K562 (cell line): ENCODE measurements around the gene SLC39A13. TPM values are rescaled to one million over a fixed set of nuclear protein-coding genes. Genes with fewer than 3 reads are reported as not detected.

Experiments used
- ATAC-seq: fragments of 200-7000 bp; cut with Tn5 transposase; 3 replicates; pipeline ENCODE4 v1.9.1; 2020; ENCODE audit warnings: moderate library complexity
- BruUV-seq: library from RNA; stranded (reverse); fragments of 400-500 nt; replicated peaks from 2 replicates; lab custom pipeline; 2021; lab: Mats Ljungman, UMichigan
- CTCF ChIA-PET: fragments of 300-600 bp; formaldehyde crosslinking; extraction: SDS; loops from one replicate; lab custom pipeline; 2021; ENCODE audit warnings: low intra/inter-chr PET ratio; lab: Yijun Ruan, JAX
- POLR2A ChIA-PET: fragments of 300-600, 350-650 bp; sonication (Branson Sonifier 250); formaldehyde crosslinking; extraction: SDS; loops from one replicate; lab custom pipeline; 2021; ENCODE audit warnings: antibody characterized with exemption, inconsistent platforms; lab: Yijun Ruan, JAX
- DNase-seq, 4 experiments: peaks; one replicate each; pipeline versions ENCODE4 v3.0.0 to v3.0.0-alpha.2; 2011 to 2018; ENCODE audit warnings: low spot score in 3 of 4, mixed read lengths in 3 of 4; ENCODE audit errors: extremely low read depth in 1 of 4
- FAIRE-seq: peaks from 2 replicates; lab custom pipeline; 2011; peaks lifted over from hg19 to GRCh38; lab: Jason Lieb, UNC
- H2AFZ ChIP-seq: 2 replicates; pipeline ENCODE4 v1.6.0; 2011; ENCODE audit warnings: low read depth, low read length, control low read depth, inconsistent platforms
- H3K27ac ChIP-seq: fragments of 200-600 bp; 3 replicates; pipeline ENCODE4 v1.8.0; 2011; ENCODE audit warnings: low read depth, mild to moderate bottlenecking, control low read depth, inconsistent platforms, low read length, moderate library complexity, mixed read lengths; ENCODE audit errors: extremely low read depth
- H3K27me3 ChIP-seq, 2 experiments: fragments of 300-600 bp in 1 of 2; 2 replicates in 1 of 2; 3 replicates in 1 of 2; pipeline versions ENCODE4 v1.6.0 to v1.8.0; 2011; ENCODE audit warnings: inconsistent platforms in 2 of 2, low read length in 2 of 2, mild to moderate bottlenecking in 1 of 2, mixed read lengths in 1 of 2, moderate library complexity in 1 of 2; ENCODE audit not compliant: control insufficient read depth in 2 of 2, insufficient read depth in 2 of 2
- H3K36me3 ChIP-seq: fragments of 300-600 bp; 3 replicates; pipeline ENCODE4 v1.8.0; 2011; ENCODE audit warnings: mild to moderate bottlenecking, low read length, inconsistent platforms; ENCODE audit not compliant: control insufficient read depth, insufficient read depth
- H3K4me1 ChIP-seq, 2 experiments: fragments of 200-600 bp in 1 of 2; replicated peaks in 1 of 2; 2 replicates in 1 of 2; 3 replicates in 1 of 2; pipeline versions ENCODE4 v1.5.1 to v1.8.0; 2011; ENCODE audit warnings: inconsistent platforms in 2 of 2, low read length in 2 of 2, mild to moderate bottlenecking in 1 of 2, mixed read lengths in 1 of 2, moderate library complexity in 1 of 2; ENCODE audit not compliant: control insufficient read depth in 2 of 2, insufficient read depth in 2 of 2
- H3K4me2 ChIP-seq: 2 replicates; pipeline ENCODE4 v1.6.1; 2011; ENCODE audit warnings: low read length, control low read depth, inconsistent platforms, mixed read lengths; ENCODE audit not compliant: insufficient read depth
- H3K4me3 ChIP-seq: fragments of 200-600 bp; sonication (generic), shearing (Covaris generic); 2 replicates; pipeline ENCODE4 v1.5.1; 2016; ENCODE audit warnings: control low read depth, inconsistent platforms
- H3K79me2 ChIP-seq: fragments of 200-600 bp; 3 replicates; pipeline ENCODE4 v1.8.0; 2011; ENCODE audit warnings: low read length, inconsistent platforms; ENCODE audit not compliant: control insufficient read depth, insufficient read depth
- H3K9ac ChIP-seq, 2 experiments: 2 replicates each; pipeline versions ENCODE4 v1.6.0 to v1.6.1; 2011; ENCODE audit warnings: low read depth in 2 of 2, low read length in 2 of 2, control low read depth in 1 of 2, inconsistent platforms in 1 of 2, mild to moderate bottlenecking in 1 of 2, mixed read lengths in 1 of 2; ENCODE audit not compliant: insufficient read depth in 1 of 2
- H3K9me1 ChIP-seq: one replicate; pipeline ENCODE4 v1.6.0; 2011; ENCODE audit warnings: inconsistent platforms, mild to moderate bottlenecking, low read length, moderate library complexity; ENCODE audit not compliant: control insufficient read depth, insufficient read depth
- H3K9me3 ChIP-seq: replicated peaks from 2 replicates; pipeline ENCODE4 v1.5.1; 2011; ENCODE audit warnings: low read depth, low read length, inconsistent platforms; ENCODE audit not compliant: control insufficient read depth, insufficient read depth
- H4K20me1 ChIP-seq: replicated peaks from 2 replicates; pipeline ENCODE4 v1.6.1; 2011; ENCODE audit warnings: low read length, inconsistent platforms, mixed read lengths; ENCODE audit not compliant: control insufficient read depth, insufficient read depth
- GABPB2 ChIP-seq: fragments of 250-450 bp; sonication (Bioruptor Pico); conservative IDR thresholded peaks from 2 replicates; pipeline ENCODE4 v1.5.1; 2021; ENCODE audit warnings: mild to moderate bottlenecking
- MTA3 ChIP-seq: fragments of 450-650 bp; formaldehyde crosslinking; IDR thresholded peaks from 2 replicates; pipeline ENCODE4 v1.6.1; 2017; ENCODE audit warnings: mild to moderate bottlenecking, borderline replicate concordance
- OTX1 ChIP-seq: fragments of 450-650 bp; formaldehyde crosslinking; IDR thresholded peaks from 2 replicates; pipeline ENCODE4 v1.4.0; 2022; ENCODE audit warnings: mild to moderate bottlenecking
- TAF7 ChIP-seq: fragments of 450-650 bp; IDR thresholded peaks from 2 replicates; pipeline ENCODE4 v1.6.1; 2016; ENCODE audit warnings: missing genetic modification characterization, missing compliant biosample characterization
- ZFPM2 ChIP-seq: fragments of 250-450 bp; sonication (Bioruptor Pico); IDR thresholded peaks from 2 replicates; pipeline ENCODE4 v1.5.1; 2022; ENCODE audit warnings: mild to moderate bottlenecking
- ZNF184 ChIP-seq: sonication (generic); formaldehyde crosslinking; IDR thresholded peaks from 2 replicates; pipeline ENCODE4 v1.5.0; 2020; ENCODE audit warnings: missing genetic modification reagents
- WGBS: fragments of 100-300 bp; shearing (Covaris generic); methylation state at CpG from one replicate; pipeline ENCODE4 v1.1.6; 2016; ENCODE audit warnings: low coverage, mixed read lengths; ENCODE audit not compliant: insufficient coverage; ENCODE audit errors: missing lambda C conversion rate; 5-methylcytosine and 5-hydroxymethylcytosine counted together
- in situ Hi-C: fragments of 300-500 bp; cut with MboI; formaldehyde crosslinking; loops from 4 replicates; pipeline ENCODE4 v1.15.0; 2018; ENCODE audit warnings: inconsistent platforms, mixed read lengths
- intact Hi-C: fragments of 100-400 bp; cut with micrococcal nuclease; formaldehyde crosslinking; loops from 2 replicates; pipeline ENCODE4 v1.14.2; 2022
- polyA plus RNA-seq, 8 experiments: library from polyadenylated mRNA; depleted of rRNA in 4 of 8; stranded (reverse) in 5 of 8; unstranded in 3 of 8; fragments of >200 nt; fragmentation: Nextera tagmentation in 2 of 8; fragmentation: Illumina TruSeq in 1 of 8; extraction: Ambion mirVana in 2 of 8; extraction: Trizol in 1 of 8; gene quantifications; 2 replicates each; pipeline versions ENCODE4 v1.2.1 to v1.2.3, GENCODE V29; 2011 to 2014; ENCODE audit warnings: inconsistent platforms in 1 of 8, missing spikeins in 1 of 8
- total RNA-seq, 7 experiments: library from RNA; depleted of rRNA in 6 of 7; stranded (reverse); fragments of >200 nt in 6 of 7; fragmentation: Illumina TruSeq in 2 of 7; extraction: Trizol in 2 of 7; gene quantifications; 2 replicates each; pipeline versions ENCODE4 v1.2.1 to v1.2.3, GENCODE V29; 2011 to 2021; ENCODE audit warnings: low replicate concordance in 1 of 7
- TF ChIP-seq, protein P1 (sequence below): sonication (generic); IDR thresholded peaks from 2 replicates; pipeline ENCODE4 v1.6.1; 2016
- TF ChIP-seq, protein P2 (sequence below): fragments of 450-650 bp; formaldehyde crosslinking; IDR thresholded peaks from 2 replicates; pipeline ENCODE4 v1.4.0; 2022; ENCODE audit warnings: missing genetic modification characterization
- TF ChIP-seq, protein P3 (sequence below): fragments of 450-650 bp; formaldehyde crosslinking; IDR thresholded peaks from 2 replicates; pipeline ENCODE4 v1.4.0; 2020; ENCODE audit warnings: mild to moderate bottlenecking, moderate library complexity
- TF ChIP-seq, protein P4 (sequence below): sonication (generic); formaldehyde crosslinking; IDR thresholded peaks from 2 replicates; pipeline ENCODE4 v1.8.0; 2022; ENCODE audit warnings: mild to moderate bottlenecking, missing genetic modification reagents

The SLC39A13 gene
- total and polyA plus RNA-seq, 9 of the 15 experiments (the other 6 are each of a cell fraction or from before 2014, with no cell fraction given) = 0.17 to 15.9 (median 3.2) TPM

DNA sequence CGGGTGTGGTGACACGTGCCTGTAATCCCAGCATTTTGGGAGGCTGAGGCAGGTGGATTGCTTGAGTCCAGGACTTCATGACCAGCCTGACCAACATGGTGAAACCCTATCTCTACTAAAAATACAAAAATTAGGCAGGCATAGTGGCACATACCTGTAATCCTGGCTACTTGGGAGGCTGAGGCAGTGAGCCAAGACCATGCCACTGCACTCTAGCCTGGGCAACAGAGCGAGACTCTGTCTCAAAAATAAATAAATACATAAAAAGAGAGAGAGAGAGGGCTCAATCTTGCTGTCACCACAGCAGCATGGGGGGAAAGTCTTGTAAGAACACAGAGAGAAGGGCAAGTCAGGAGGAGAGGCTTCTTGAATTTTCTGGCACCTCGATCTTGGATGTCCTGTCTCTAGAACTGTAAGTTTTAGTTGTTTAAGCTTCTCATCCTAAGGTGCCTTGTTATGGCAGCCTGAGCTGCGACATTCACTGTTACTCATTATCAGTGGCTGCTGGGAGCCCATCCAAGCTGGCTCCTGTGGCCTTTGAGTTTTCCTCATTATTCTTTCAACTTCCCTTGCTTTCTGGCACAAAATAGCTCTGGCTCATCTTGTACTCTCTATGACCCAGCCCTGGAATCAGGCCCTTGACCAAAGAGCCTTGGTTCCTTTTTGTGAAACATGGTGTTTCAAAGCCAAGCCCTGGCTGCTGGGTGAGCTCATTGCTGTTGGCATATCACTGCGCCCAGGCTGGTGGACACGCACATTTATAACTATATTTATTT lies 25.8 kb downstream of the SLC39A13 start (continued):
- no peak for TF ChIP-seq GABPB2 (CRISPR knock-in tag)
- TF ChIP-seq, protein P1, sequence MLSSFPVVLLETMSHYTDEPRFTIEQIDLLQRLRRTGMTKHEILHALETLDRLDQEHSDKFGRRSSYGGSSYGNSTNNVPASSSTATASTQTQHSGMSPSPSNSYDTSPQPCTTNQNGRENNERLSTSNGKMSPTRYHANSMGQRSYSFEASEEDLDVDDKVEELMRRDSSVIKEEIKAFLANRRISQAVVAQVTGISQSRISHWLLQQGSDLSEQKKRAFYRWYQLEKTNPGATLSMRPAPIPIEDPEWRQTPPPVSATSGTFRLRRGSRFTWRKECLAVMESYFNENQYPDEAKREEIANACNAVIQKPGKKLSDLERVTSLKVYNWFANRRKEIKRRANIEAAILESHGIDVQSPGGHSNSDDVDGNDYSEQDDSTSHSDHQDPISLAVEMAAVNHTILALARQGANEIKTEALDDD = no peak
- TF ChIP-seq, protein P2, sequence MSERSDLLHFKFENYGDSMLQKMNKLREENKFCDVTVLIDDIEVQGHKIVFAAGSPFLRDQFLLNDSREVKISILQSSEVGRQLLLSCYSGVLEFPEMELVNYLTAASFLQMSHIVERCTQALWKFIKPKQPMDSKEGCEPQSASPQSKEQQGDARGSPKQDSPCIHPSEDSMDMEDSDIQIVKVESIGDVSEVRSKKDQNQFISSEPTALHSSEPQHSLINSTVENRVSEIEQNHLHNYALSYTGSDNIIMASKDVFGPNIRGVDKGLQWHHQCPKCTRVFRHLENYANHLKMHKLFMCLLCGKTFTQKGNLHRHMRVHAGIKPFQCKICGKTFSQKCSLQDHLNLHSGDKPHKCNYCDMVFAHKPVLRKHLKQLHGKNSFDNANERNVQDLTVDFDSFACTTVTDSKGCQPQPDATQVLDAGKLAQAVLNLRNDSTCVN = no peak
- no peak for TF ChIP-seq ZFPM2 (CRISPR knock-in tag)

DNA sequence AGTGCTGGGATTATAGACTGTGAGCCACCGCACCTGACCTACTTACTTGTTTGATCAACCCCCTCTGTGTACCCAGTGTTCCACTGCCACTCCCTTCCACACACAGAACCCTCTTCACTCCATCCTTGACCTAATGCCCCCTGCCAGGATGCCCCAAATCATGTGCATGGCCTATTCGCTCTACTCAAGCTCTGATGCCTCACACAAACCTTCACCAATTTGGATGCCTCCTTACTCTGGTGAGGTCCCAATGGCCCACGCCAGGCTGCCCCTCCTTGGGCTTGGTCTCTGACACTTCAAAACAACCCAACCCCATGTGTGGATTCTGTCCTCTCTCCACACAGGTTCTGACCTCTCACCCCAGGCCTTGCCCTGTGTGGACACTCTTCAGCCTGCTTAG lies 27.3 kb downstream of the SLC39A13 start:
- TF ChIP-seq MTA3 (no peak), ZNF184 (CRISPR knock-in tag) (no peak), TAF7 (tag) (no peak), OTX1 (CRISPR knock-in tag) (no peak)
- TF ChIP-seq, protein P3, sequence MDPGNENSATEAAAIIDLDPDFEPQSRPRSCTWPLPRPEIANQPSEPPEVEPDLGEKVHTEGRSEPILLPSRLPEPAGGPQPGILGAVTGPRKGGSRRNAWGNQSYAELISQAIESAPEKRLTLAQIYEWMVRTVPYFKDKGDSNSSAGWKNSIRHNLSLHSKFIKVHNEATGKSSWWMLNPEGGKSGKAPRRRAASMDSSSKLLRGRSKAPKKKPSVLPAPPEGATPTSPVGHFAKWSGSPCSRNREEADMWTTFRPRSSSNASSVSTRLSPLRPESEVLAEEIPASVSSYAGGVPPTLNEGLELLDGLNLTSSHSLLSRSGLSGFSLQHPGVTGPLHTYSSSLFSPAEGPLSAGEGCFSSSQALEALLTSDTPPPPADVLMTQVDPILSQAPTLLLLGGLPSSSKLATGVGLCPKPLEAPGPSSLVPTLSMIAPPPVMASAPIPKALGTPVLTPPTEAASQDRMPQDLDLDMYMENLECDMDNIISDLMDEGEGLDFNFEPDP (CRISPR knock-in tag) = no peak
- TF ChIP-seq, protein P4, sequence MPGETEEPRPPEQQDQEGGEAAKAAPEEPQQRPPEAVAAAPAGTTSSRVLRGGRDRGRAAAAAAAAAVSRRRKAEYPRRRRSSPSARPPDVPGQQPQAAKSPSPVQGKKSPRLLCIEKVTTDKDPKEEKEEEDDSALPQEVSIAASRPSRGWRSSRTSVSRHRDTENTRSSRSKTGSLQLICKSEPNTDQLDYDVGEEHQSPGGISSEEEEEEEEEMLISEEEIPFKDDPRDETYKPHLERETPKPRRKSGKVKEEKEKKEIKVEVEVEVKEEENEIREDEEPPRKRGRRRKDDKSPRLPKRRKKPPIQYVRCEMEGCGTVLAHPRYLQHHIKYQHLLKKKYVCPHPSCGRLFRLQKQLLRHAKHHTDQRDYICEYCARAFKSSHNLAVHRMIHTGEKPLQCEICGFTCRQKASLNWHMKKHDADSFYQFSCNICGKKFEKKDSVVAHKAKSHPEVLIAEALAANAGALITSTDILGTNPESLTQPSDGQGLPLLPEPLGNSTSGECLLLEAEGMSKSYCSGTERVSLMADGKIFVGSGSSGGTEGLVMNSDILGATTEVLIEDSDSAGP (CRISPR knock-in tag) = no peak
- Histone ChIP-seq H3K9ac (no peak overlapping the region), H3K79me2 (no peaks in the 10 kb centered on the region), H3K4me1 (peaks cover 0 to 9% of the 10 kb centered on the region in 2 experiments; a peak in 1 of 5 replicates), H2AFZ (no peak overlapping the region), H3K4me3 (no peak overlapping the region), H3K27me3 (no peaks in the 10 kb centered on the region), H3K4me2 (no peak overlapping the region), H3K36me3 (no peaks in the 10 kb centered on the region), H3K9me1 (no peaks in the 10 kb centered on the region), H4K20me1 (no peaks in the 10 kb centered on the region), H3K27ac (no peak overlapping the region), H3K9me3 (no peaks in the 10 kb centered on the region)
- ChIA-PET CTCF (no interaction called here), POLR2A (interaction anchor here (0.9 kb wide), 1 partner anchor 18 kb away, joined by 5 read pairs; no protein-coding TSS in a partner anchor)
- intact Hi-C loops = no loop called here
- FAIRE-seq (no peak), DNase-seq (no peak), ATAC-seq (no peak)
- no TSS peak for BruUV-seq
- in situ Hi-C loops = no loop called here
- 59% methylated on average over 3 of the region's 3 CpGs for WGBS
